Endothelial cell of umbilical vein (primary cell): Measurements from ENCODE around the gene POU6F2.

Experiments used
- MYC ChIP-seq: IDR thresholded peaks from one replicate; pipeline ENCODE4 v1.6.1; 2011; ENCODE audit warnings: mild to moderate bottlenecking, low read depth, low read length
- POLR2AphosphoS5 ChIP-seq: IDR thresholded peaks from 2 replicates; pipeline ENCODE4 v1.6.1; 2012; ENCODE audit warnings: low read depth, mild to moderate bottlenecking, control low read depth, low read length, moderate library complexity; ENCODE audit not compliant: insufficient read depth
- TF ChIP-seq, protein P1 (sequence below), 2 donors: IDR thresholded peaks; 1 replicate in 1 of 2; 2 replicates in 1 of 2; pipeline ENCODE4 v1.5.1; 2011; ENCODE audit warnings: low read length in 2 of 2, mild to moderate bottlenecking in 2 of 2, moderate library complexity in 2 of 2, control low read depth in 1 of 2, inconsistent platforms in 1 of 2, low read depth in 1 of 2; ENCODE audit not compliant: insufficient read depth in 1 of 2; ENCODE audit errors: extremely low read depth in 1 of 2

DNA sequence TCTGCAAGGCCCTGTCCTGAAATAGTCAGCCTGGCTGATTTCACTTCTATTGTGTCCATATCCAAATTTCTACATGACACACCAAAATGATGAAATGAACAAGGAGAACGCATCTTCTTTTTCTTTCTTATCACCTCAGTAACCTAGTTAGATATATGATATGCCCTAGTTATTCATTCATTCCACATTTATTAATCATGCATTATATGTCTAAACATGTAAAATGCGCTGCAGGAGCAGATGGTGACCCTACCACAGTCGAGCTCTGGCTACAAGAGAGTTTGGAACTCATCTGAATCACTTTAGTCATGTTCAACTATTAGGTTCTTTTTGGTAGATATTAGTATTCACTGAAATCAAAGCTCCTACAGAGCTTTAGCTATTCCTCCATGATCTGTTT, 36.9 kb upstream of the POU6F2 start:
- TF ChIP-seq, protein P1, sequence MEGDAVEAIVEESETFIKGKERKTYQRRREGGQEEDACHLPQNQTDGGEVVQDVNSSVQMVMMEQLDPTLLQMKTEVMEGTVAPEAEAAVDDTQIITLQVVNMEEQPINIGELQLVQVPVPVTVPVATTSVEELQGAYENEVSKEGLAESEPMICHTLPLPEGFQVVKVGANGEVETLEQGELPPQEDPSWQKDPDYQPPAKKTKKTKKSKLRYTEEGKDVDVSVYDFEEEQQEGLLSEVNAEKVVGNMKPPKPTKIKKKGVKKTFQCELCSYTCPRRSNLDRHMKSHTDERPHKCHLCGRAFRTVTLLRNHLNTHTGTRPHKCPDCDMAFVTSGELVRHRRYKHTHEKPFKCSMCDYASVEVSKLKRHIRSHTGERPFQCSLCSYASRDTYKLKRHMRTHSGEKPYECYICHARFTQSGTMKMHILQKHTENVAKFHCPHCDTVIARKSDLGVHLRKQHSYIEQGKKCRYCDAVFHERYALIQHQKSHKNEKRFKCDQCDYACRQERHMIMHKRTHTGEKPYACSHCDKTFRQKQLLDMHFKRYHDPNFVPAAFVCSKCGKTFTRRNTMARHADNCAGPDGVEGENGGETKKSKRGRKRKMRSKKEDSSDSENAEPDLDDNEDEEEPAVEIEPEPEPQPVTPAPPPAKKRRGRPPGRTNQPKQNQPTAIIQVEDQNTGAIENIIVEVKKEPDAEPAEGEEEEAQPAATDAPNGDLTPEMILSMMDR (IDR thresholded peaks at IDR 0.05; ENCODE audit: extremely low read depth in 1 of 2, insufficient read depth in 1 of 2, low read depth in 1 of 2, low read length in 2 of 2), result no peak
- TF ChIP-seq MYC (no peak), POLR2AphosphoS5 (no peak)
